Cardiac muscle cell (in vitro differentiated cells and primary cell): ENCODE measurements around the gene COPE. TPM values are rescaled to one million over a fixed set of nuclear protein-coding genes. Genes with fewer than 3 reads are reported as not detected.
"Not testable (repeated sequence)": the region's sequence is repeated elsewhere in the genome, so short reads cannot be mapped to it uniquely, and the experiment has no call there.

Experiments used
- DNase-seq, 2 donors: peaks; one replicate each; pipeline versions ENCODE4 v3.0.0 to v3.0.0-alpha.2; 2010 to 2017; ENCODE audit warnings: low read depth in 1 of 2, low spot score in 1 of 2
- H3K27ac ChIP-seq: fragments of 200-600 bp; sonication (generic); 2 replicates; pipeline ENCODE4 v1.5.1; 2016
- H3K27me3 ChIP-seq: fragments of 200-600 bp; sonication (generic); 2 replicates; pipeline ENCODE4 v1.6.0; 2016; ENCODE audit warnings: control low read depth
- H3K36me3 ChIP-seq: fragments of 200-600 bp; sonication (generic); 2 replicates; pipeline ENCODE4 v1.5.1; 2016; ENCODE audit warnings: control low read depth
- H3K4me1 ChIP-seq: fragments of 200-600 bp; sonication (generic); 2 replicates; pipeline ENCODE4 v1.8.1; 2017; ENCODE audit warnings: low read depth, mild to moderate bottlenecking, mixed run types
- H3K4me3 ChIP-seq: fragments of 200-600 bp; sonication (generic); 2 replicates; pipeline ENCODE4 v1.5.1; 2016; ENCODE audit warnings: mild to moderate bottlenecking
- H3K9me3 ChIP-seq: fragments of 200-600 bp; sonication (generic); 2 replicates; pipeline ENCODE4 v1.5.1; 2017; ENCODE audit warnings: low read depth, mild to moderate bottlenecking, control low read depth
- CTCF ChIP-seq: IDR thresholded peaks from 2 replicates; pipeline ENCODE4 v1.5.1; 2012; ENCODE audit warnings: low read depth, mild to moderate bottlenecking, low read length
- polyA plus RNA-seq: library from polyadenylated mRNA; unstranded; fragments of >200 nt; fragmentation: Nextera tagmentation; extraction: Ambion mirVana; gene quantifications from 2 replicates; pipeline ENCODE4 v1.2.1, GENCODE V29; 2016
- total RNA-seq: library from RNA; depleted of rRNA; stranded (reverse); fragments of >200 nt; gene quantifications from 2 replicates; pipeline ENCODE4 v1.2.3, GENCODE V29; 2016

COPE gene
- total and polyA plus RNA-seq, 2 experiments from 2014 or later = 306 to 523 TPM

GRCh38 chr19:18904334-18905057 is 14.7 kb downstream of the COPE start:
- TF ChIP-seq CTCF = no peak
- DNase-seq = no peak
- Histone ChIP-seq H3K27ac (no peak overlapping the region), H3K36me3 (peaks cover 3% of the 10 kb centered on the region), H3K4me1 (no peaks in the 10 kb centered on the region), H3K27me3 (no peaks in the 10 kb centered on the region), H3K4me3 (no peak overlapping the region), H3K9me3 (no peaks in the 10 kb centered on the region)

- no peak overlapping the region for H3K4me3 ChIP-seq
- H3K9me3 ChIP-seq = no peaks in the 10 kb centered on the region
- no peaks in the 10 kb centered on the region for H3K27me3 ChIP-seq
- H3K4me1 ChIP-seq = no peaks in the 10 kb centered on the region
- no peak for DNase-seq
- no peak for TF ChIP-seq CTCF
- H3K27ac ChIP-seq = no peak overlapping the region
- H3K36me3 ChIP-seq = peaks cover 3% of the 10 kb centered on the region
These were observed 15.8 kb downstream of the COPE start for GRCh38 chr19:18903156-18904037.

- H3K36me3 ChIP-seq, H3K4me1 ChIP-seq, H3K9me3 ChIP-seq, H3K4me3 ChIP-seq, H3K27me3 ChIP-seq, H3K27ac ChIP-seq, DNase-seq: not testable (repeated sequence)
These were observed 16.7 kb downstream of the COPE start for GRCh38 chr19:18902519-18902918.

GRCh38 chr19:18901491-18901890 is 17.7 kb downstream of the COPE start:
- no peaks in the 10 kb centered on the region for H3K9me3 ChIP-seq
- H3K4me3 ChIP-seq = no peak overlapping the region
- H3K36me3 ChIP-seq = no peaks in the 10 kb centered on the region
- H3K27ac ChIP-seq = no peak overlapping the region
- DNase-seq = no peak
- TF ChIP-seq CTCF = no peak
- no peaks in the 10 kb centered on the region for H3K4me1 ChIP-seq
- H3K27me3 ChIP-seq = no peaks in the 10 kb centered on the region

GRCh38 chr19:18900700-18901481 is 18.3 kb downstream of the COPE start:
- TF ChIP-seq CTCF = no peak
- Histone ChIP-seq H3K27ac (no peak overlapping the region), H3K27me3 (no peaks in the 10 kb centered on the region), H3K4me3 (no peak overlapping the region), H3K4me1 (no peaks in the 10 kb centered on the region), H3K9me3 (no peaks in the 10 kb centered on the region), H3K36me3 (no peaks in the 10 kb centered on the region)
- DNase-seq = no peak
